Cardiac muscle cell (in vitro differentiated cells and primary cell): ENCODE measurements around the gene TBC1D8. TPM values are rescaled to one million over a fixed set of nuclear protein-coding genes. Genes with fewer than 3 reads are reported as not detected.

ENCODE experiments used
- DNase-seq, 2 donors: peaks; one replicate each; pipeline versions ENCODE4 v3.0.0 to v3.0.0-alpha.2; 2010 to 2017; ENCODE audit warnings: low read depth in 1 of 2, low spot score in 1 of 2
- H3K27ac ChIP-seq: fragments of 200-600 bp; sonication (generic); 2 replicates; pipeline ENCODE4 v1.5.1; 2016
- H3K27me3 ChIP-seq: fragments of 200-600 bp; sonication (generic); 2 replicates; pipeline ENCODE4 v1.6.0; 2016; ENCODE audit warnings: control low read depth
- H3K36me3 ChIP-seq: fragments of 200-600 bp; sonication (generic); 2 replicates; pipeline ENCODE4 v1.5.1; 2016; ENCODE audit warnings: control low read depth
- H3K4me1 ChIP-seq: fragments of 200-600 bp; sonication (generic); 2 replicates; pipeline ENCODE4 v1.8.1; 2017; ENCODE audit warnings: low read depth, mild to moderate bottlenecking, mixed run types
- H3K4me3 ChIP-seq: fragments of 200-600 bp; sonication (generic); 2 replicates; pipeline ENCODE4 v1.5.1; 2016; ENCODE audit warnings: mild to moderate bottlenecking
- H3K9me3 ChIP-seq: fragments of 200-600 bp; sonication (generic); 2 replicates; pipeline ENCODE4 v1.5.1; 2017; ENCODE audit warnings: low read depth, mild to moderate bottlenecking, control low read depth
- polyA plus RNA-seq: library from polyadenylated mRNA; unstranded; fragments of >200 nt; fragmentation: Nextera tagmentation; extraction: Ambion mirVana; gene quantifications from 2 replicates; pipeline ENCODE4 v1.2.1, GENCODE V29; 2016
- total RNA-seq: library from RNA; depleted of rRNA; stranded (reverse); fragments of >200 nt; gene quantifications from 2 replicates; pipeline ENCODE4 v1.2.3, GENCODE V29; 2016
- TF ChIP-seq, protein P1 (sequence below): IDR thresholded peaks from 2 replicates; pipeline ENCODE4 v1.5.1; 2012; ENCODE audit warnings: low read depth, mild to moderate bottlenecking, low read length

TBC1D8 gene
- total and polyA plus RNA-seq, 2 experiments from 2014 or later: 15.2 to 23.2 TPM

DNA sequence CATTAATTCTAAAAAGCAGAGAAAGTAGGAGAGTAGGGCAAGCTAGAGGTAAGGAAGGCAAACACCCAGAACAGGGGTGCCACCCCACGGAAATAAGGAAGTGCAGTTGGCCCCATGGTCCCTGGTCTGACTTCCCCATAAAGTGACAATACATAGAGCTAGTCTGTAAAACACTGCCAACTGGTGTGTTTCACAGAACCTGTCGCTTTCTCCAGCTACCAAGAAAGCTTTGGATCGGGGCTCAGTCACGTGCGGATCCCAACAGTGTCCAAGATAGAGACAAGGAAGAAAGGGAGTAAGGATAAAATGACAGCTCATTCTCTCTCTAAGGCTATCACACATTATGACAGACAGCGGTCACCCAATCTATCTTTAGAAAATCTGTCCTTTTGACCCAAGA lies 36.4 kb downstream of the TBC1D8 start:
- H3K9me3 ChIP-seq: no peaks in the 10 kb centered on the region
- H3K4me1 ChIP-seq: peaks cover 49% of the 10 kb centered on the region
- H3K4me3 ChIP-seq: no peak overlapping the region
- no peak overlapping the region for H3K27ac ChIP-seq
- TF ChIP-seq, protein P1, sequence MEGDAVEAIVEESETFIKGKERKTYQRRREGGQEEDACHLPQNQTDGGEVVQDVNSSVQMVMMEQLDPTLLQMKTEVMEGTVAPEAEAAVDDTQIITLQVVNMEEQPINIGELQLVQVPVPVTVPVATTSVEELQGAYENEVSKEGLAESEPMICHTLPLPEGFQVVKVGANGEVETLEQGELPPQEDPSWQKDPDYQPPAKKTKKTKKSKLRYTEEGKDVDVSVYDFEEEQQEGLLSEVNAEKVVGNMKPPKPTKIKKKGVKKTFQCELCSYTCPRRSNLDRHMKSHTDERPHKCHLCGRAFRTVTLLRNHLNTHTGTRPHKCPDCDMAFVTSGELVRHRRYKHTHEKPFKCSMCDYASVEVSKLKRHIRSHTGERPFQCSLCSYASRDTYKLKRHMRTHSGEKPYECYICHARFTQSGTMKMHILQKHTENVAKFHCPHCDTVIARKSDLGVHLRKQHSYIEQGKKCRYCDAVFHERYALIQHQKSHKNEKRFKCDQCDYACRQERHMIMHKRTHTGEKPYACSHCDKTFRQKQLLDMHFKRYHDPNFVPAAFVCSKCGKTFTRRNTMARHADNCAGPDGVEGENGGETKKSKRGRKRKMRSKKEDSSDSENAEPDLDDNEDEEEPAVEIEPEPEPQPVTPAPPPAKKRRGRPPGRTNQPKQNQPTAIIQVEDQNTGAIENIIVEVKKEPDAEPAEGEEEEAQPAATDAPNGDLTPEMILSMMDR: no peak
- H3K27me3 ChIP-seq: no peaks in the 10 kb centered on the region
- DNase-seq: no peak
- no peaks in the 10 kb centered on the region for H3K36me3 ChIP-seq

DNA sequence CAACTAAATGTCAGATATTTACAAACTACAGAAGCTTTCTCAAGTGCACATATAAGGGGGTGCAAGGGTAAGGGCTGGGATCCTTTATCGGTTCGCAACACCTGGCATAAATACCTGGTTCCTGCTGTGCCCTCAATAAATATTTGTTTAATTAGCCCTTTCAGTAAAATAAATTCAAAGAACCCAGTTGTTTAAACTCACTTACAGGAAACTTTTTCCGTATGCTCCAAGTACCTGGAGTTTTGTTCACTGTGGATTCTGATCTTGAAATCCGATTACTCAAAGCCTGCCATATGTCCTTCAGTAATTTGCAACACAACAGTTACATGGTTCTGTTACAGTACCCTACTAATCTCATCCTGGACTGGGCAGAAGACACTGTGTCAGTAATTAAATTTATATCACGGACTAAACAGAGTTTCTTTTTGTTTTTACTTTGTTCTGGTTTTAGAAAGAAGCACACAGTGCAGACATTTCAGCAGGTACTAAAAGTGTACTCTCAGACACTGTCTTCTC lies 36.9 kb downstream of the TBC1D8 start:
- no peak overlapping the region for H3K27ac ChIP-seq
- no peak overlapping the region for H3K4me3 ChIP-seq
- TF ChIP-seq, protein P1: no peak
- H3K4me1 ChIP-seq: peaks cover 52% of the 10 kb centered on the region
- no peak for DNase-seq
- H3K27me3 ChIP-seq: no peaks in the 10 kb centered on the region
- no peaks in the 10 kb centered on the region for H3K9me3 ChIP-seq
- H3K36me3 ChIP-seq: no peaks in the 10 kb centered on the region

DNA sequence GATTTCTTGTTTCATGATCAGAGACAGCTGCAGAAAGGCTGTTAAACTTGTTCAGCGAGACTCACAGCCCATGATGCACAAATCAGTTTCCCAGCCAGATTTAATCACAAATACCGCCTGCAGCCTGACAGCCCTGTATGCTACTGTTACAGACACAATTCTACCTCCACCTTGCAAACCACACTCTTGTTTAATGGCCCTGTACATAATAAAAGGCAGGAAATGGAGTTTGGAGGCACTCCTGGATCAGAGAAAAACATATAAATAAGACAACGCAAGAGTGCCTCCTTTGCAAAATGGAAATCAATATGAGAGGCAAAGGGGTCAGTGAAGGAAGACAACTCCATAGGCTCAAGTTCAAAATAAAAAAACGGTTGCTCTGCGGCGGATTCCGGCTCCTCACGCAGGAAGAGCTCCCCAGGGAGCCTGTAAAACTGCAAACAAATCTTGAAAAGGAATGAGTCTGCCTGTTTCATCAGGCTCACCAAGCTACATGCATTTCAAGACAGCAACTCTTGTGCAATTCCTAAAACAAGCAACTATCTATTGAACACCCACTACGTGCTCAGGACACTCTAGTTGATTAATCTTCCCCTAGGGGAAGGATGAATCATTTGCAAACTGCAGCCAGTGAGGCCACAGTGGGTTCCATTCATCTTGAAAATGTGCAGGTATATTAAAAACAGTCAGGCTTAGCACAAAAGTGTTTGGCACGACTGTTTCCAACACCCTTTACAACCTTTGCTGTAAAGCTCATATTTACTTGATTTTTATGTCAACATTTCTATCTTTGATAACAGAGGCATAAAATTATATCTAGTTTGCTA lies 37.5 kb downstream of the TBC1D8 start:
- Histone ChIP-seq H3K4me1 (peaks cover 55% of the 10 kb centered on the region), H3K4me3 (no peak overlapping the region), H3K9me3 (no peaks in the 10 kb centered on the region), H3K27me3 (no peaks in the 10 kb centered on the region), H3K36me3 (no peaks in the 10 kb centered on the region), H3K27ac (peak overlapping the region; percentile 61)
- TF ChIP-seq, protein P1: no peak
- peak in 1 of 2 donors; percentile 83 for DNase-seq

DNA sequence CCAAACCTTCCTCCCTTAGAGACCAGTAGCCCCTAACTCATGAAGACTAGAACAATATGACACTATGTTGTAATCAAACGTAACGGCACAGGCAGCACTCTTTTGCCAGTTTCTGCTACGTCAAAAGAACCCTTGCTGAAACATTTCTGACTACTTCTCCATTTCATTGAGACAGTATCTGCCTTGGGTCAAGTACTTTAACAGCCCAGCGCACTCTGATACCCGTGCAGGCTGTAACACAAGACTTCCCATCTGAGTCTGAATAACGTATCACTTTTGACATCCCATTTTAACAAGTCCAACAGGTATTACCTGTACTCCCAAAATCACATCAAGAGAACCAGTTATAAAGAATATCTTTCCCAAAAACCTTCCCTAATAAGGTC lies 38.4 kb downstream of the TBC1D8 start:
- Histone ChIP-seq H3K36me3 (no peaks in the 10 kb centered on the region), H3K4me3 (no peak overlapping the region), H3K27me3 (no peaks in the 10 kb centered on the region), H3K4me1 (peaks cover 55% of the 10 kb centered on the region), H3K27ac (peak overlapping the region; percentile 35), H3K9me3 (no peaks in the 10 kb centered on the region)
- TF ChIP-seq, protein P1: no peak
- no peak for DNase-seq

DNA sequence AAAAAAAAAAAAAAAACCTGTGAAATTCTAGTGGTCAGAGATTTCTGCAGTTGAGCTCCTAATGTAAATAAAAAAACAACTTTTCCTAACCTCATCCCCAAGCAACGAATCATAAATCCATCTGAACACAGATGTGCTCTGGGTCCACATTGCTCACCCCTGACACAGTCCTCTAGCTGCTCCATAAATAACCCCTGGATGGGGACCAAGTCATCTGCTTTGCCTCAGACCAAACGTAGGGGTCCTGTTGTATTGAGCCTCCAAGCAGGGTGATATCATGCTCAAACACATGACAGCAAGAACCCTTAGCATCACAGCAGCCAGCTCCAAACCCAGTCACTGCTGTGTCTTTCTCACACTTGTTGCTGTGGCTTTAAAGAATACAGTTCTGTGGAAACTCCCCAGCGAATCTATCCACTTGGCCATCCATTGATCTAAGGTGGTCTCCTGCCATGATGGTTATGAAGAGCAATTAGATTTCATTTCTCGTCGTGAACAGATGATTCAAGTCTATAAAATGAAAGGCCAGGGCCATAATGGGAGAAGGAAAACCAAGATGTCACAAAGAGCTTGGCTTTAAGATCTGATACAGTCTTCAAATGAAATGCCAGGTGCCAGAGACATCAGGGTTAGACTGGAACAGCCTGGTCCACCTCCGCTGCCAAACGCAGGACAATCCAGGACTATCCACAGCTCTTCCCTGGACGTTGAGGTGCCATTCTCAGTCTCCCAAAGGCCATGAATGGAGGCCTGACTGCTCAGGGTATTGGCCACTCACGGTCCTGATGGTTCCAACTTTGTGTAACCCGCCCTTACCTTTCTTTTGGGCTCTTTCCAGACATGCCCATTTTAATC lies 39.0 kb downstream of the TBC1D8 start:
- H3K4me1 ChIP-seq: peaks cover 55% of the 10 kb centered on the region
- TF ChIP-seq, protein P1: no peak
- peak overlapping the region; percentile 35 for H3K27ac ChIP-seq
- H3K9me3 ChIP-seq: no peaks in the 10 kb centered on the region
- DNase-seq: peak; percentile 45 to 60
- H3K36me3 ChIP-seq: no peaks in the 10 kb centered on the region
- H3K27me3 ChIP-seq: no peaks in the 10 kb centered on the region
- H3K4me3 ChIP-seq: no peak overlapping the region
